Ovary (tissue), 9 donors: ENCODE measurements around the gene PRG2. TPM values are rescaled to one million over a fixed set of nuclear protein-coding genes. Genes with fewer than 3 reads are reported as not detected.

Experiments
- DNase-seq, 5 donors: peaks; one replicate each; pipeline ENCODE4 v3.0.0-alpha.2; 2019 to 2020
- H3K27ac ChIP-seq, 2 donors: fragments of 200-600 bp; one replicate each; pipeline versions ENCODE4 v1.5.1 to v1.8.0; 2019 to 2022
- H3K27me3 ChIP-seq: fragments of 200-600 bp; one replicate; pipeline ENCODE4 v1.8.0; 2022
- H3K36me3 ChIP-seq: fragments of 200-600 bp; sonication (generic); one replicate; pipeline ENCODE4 v1.5.1; 2019
- H3K4me1 ChIP-seq: one replicate; pipeline ENCODE4 v1.8.1; 2013; ENCODE audit warnings: mild to moderate bottlenecking, moderate library complexity; ENCODE audit not compliant: insufficient read depth
- H3K4me3 ChIP-seq: fragments of 200-600 bp; sonication (generic); one replicate; pipeline ENCODE4 v1.5.1; 2017
- H3K9me3 ChIP-seq, 2 donors: fragments of 200-600 bp in 1 of 2; sonication (generic) in 1 of 2; one replicate each; pipeline versions ENCODE4 v1.5.1 to v1.8.1; 2013 to 2019; ENCODE audit warnings: mild to moderate bottlenecking in 1 of 2, moderate library complexity in 1 of 2
- EP300 ChIP-seq: sonication (generic); formaldehyde crosslinking; IDR thresholded peaks from one replicate; pipeline ENCODE4 v1.6.1; 2017; ENCODE audit warnings: antibody characterized with exemption
- POLR2A ChIP-seq: fragments of 450-650 bp; IDR thresholded peaks from one replicate; pipeline ENCODE4 v1.6.1; 2017; ENCODE audit warnings: antibody characterized with exemption, mild to moderate bottlenecking, moderate library complexity
- WGBS, 3 donors: extraction: QIAGEN DNeasy Blood & Tissue Kit in 1 of 3; methylation state at CpG; one replicate each; pipeline versions ENCODE4 v1.1.5 to v1.1.7; 2013 to 2017; 5-methylcytosine and 5-hydroxymethylcytosine counted together
- intact Hi-C, 4 donors: fragments of 100-400 bp; cut with DNase I; formaldehyde crosslinking; loops; one replicate each; pipeline versions ENCODE4 v1.11.0 to v1.15.1; 2022 to 2023
- polyA plus RNA-seq, 2 donors: library from polyadenylated mRNA; stranded (reverse); fragments of 200-250 nt in 1 of 2; fragments of 350-450 nt in 1 of 2; fragmentation: Illumina TruSeq in 1 of 2; extraction: RNeasy Lipid Tissue Mini Kit (QIAGEN cat#74804) in 1 of 2; gene quantifications; one replicate each; pipeline ENCODE4 v1.2.3, GENCODE V29; 2013 to 2014
- total RNA-seq, 7 donors: library from RNA; depleted of rRNA in 2 of 7; stranded (reverse); fragments of >200 nt in 2 of 7; fragmentation: NEBNext Ultra II Directional in 3 of 7; extraction: Animal tissue kit (Norgen Biotek cat#: 25700) in 3 of 7; gene quantifications; one replicate each; pipeline versions ENCODE4 v1.1.0 to v1.2.4, GENCODE V29; 2016 to 2023
- TF ChIP-seq, protein P1 (sequence below), 3 donors: fragments of 450-650 bp in 2 of 3; fragments of 200-600 bp in 1 of 3; IDR thresholded peaks; one replicate each; pipeline versions ENCODE4 v1.5.1 to v1.8.0; 2016 to 2022; ENCODE audit warnings: antibody characterized with exemption in 3 of 3, mild to moderate bottlenecking in 1 of 3
- donor health status: DM: no; HTN: no; CAD: no; lungs with moderate emphysema.
- donor health status: DM: no; HTN: no; CAD: no.
- donor health status: Bipolar disorder and iron deficiency.
- donor health status: DM: yes; HTN: yes; CAD: no.
- donor health status: DM: no; HTN: no; CAD: no.
- donor health status: DM: yes; HTN: yes; CAD: no.

PRG2 gene
- total and polyA plus RNA-seq, 9 donors = 0.15 TPM; not detected in 8

DNA sequence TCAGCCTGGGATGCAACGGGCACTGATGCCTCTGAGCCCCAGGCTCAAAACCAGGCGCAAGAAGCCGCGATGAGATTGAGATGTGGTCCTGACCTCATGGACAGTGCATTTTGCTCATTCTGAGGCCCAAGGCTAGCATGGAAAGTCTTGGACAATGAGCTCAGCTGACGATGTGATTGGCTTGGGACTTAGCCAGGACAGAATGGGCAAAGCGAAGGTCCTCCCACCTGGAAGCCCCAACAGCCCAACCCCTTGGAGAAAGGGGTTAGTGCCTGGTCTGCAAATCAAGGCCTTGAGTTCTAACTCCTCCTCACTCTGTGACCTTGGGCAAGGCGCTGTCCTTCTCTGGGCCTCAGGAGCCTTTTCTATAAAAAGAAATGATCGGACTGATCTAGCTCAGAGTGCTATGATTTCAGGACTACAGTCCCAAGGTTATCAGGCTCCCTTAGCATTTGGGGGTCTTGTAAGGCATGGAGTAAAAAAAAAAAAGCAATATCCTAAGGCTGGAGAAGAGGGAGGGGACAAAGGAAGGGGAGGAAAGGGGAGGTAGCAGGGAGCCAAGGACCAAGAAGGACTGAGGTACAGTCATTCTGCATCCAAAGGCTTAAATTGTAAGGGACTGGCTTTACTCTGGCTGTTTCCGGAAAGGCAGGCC, 33.8 kb upstream of the PRG2 start:
- no peak for DNase-seq
- intact Hi-C loops = loop anchor here in 2 of 4 donors (5.0 to 10.0 kb wide), 2 partner anchors 87 to 89 kb away; partner anchors contain the start of genes P2RX3 (in 2 of the 2) and SSRP1 (in 2 of the 2)
- Histone ChIP-seq H3K27me3 (no peaks in the 10 kb centered on the region), H3K9me3 (no peaks in the 10 kb centered on the region), H3K4me1 (peaks cover 23% of the 10 kb centered on the region), H3K4me3 (no peak overlapping the region), H3K36me3 (no peaks in the 10 kb centered on the region), H3K27ac (peak overlapping the region; percentile 41 to 93)
- 79 to 83% (median 82%) methylated on average over 9 of the region's 9 CpGs for WGBS, 3 donors
- no peak for TF ChIP-seq POLR2A
- TF ChIP-seq, protein P1, sequence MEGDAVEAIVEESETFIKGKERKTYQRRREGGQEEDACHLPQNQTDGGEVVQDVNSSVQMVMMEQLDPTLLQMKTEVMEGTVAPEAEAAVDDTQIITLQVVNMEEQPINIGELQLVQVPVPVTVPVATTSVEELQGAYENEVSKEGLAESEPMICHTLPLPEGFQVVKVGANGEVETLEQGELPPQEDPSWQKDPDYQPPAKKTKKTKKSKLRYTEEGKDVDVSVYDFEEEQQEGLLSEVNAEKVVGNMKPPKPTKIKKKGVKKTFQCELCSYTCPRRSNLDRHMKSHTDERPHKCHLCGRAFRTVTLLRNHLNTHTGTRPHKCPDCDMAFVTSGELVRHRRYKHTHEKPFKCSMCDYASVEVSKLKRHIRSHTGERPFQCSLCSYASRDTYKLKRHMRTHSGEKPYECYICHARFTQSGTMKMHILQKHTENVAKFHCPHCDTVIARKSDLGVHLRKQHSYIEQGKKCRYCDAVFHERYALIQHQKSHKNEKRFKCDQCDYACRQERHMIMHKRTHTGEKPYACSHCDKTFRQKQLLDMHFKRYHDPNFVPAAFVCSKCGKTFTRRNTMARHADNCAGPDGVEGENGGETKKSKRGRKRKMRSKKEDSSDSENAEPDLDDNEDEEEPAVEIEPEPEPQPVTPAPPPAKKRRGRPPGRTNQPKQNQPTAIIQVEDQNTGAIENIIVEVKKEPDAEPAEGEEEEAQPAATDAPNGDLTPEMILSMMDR (IDR thresholded peaks at IDR 0.05) = no peak
- no peak for TF ChIP-seq EP300

DNA sequence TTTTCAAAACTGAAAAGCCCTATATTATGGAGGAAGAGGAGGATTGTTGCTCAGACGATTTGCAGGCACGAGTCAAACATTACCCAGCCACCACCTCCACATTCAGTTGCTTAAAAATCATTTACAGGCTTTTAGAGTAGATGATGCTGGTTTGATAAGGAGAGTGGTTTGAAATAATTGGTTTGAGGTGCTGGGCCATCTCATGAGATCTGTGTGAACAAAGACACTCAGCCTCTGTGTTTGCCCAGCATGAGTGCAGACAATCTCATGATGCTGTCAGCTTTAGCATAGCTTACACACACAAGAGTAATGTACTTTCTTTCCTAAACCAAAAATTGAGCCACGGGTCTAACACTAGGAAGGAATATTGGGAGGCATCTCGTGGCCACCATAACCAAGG, 32.2 kb upstream of the PRG2 start:
- Histone ChIP-seq H3K27me3 (no peaks in the 10 kb centered on the region), H3K27ac (no peak overlapping the region), H3K36me3 (no peaks in the 10 kb centered on the region), H3K4me1 (peaks cover 19% of the 10 kb centered on the region), H3K9me3 (no peaks in the 10 kb centered on the region), H3K4me3 (no peak overlapping the region)
- 88 to 90% (median 90%) methylated on average over 4 of the region's 4 CpGs for WGBS, 3 donors
- intact Hi-C loops = loop anchor here in 2 of 4 donors (5.0 to 10.0 kb wide), 2 partner anchors 85 to 88 kb away; partner anchors contain the start of genes P2RX3 (in 2 of the 2) and SSRP1 (in 2 of the 2)
- DNase-seq = no peak
- TF ChIP-seq, protein P1 (IDR thresholded peaks at IDR 0.05) = no peak
- TF ChIP-seq POLR2A = no peak
- no peak for TF ChIP-seq EP300

DNA sequence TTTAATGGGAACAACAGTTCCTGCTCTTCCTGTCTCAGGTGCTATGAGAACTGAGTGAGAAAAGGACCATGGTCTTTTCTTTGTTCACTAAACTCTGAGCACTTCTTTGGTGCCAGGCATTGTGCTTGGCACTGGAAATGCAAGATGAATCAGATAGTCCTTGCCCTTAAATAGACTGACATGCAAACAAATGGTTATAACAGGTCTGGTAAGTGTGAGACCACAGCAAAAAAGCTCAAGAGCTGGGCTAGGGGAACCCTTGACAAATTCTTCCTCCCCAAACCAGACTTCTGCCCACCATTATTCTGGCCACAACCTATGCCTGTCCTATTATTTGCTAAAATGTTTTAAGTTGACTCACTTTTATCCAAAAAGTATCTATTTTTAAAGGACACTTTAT, 31.4 kb upstream of the PRG2 start:
- Histone ChIP-seq H3K36me3 (no peaks in the 10 kb centered on the region), H3K4me1 (peaks cover 17% of the 10 kb centered on the region), H3K4me3 (no peak overlapping the region), H3K27me3 (no peaks in the 10 kb centered on the region), H3K27ac (no peak overlapping the region), H3K9me3 (no peaks in the 10 kb centered on the region)
- intact Hi-C loops = loop anchor here in 2 of 4 donors (5.0 to 10.0 kb wide), 2 partner anchors 85 to 87 kb away; partner anchors contain the start of genes P2RX3 (in 2 of the 2) and SSRP1 (in 2 of the 2)
- no peak for DNase-seq
- TF ChIP-seq POLR2A = no peak
- TF ChIP-seq EP300 = no peak
- TF ChIP-seq, protein P1 (IDR thresholded peaks at IDR 0.05) = no peak

DNA sequence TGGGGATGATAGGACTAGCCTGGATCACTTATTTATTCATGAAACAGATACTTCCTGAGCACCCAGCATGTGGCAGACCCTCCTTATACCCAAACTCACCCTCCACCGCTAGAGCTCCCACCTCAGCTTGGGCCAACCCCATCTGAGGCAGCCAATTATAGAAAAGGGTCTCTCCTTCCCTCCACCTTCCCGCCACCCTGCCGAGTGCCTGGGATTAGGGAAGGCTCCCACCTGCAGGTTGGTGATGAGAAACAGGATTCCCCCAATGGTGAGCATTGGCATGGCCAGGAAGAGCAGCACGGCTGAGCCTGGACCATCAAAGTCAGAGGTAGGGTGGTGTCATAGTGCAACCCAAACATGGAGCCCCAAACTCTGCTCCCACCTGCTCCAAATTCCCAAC, 30.6 kb upstream of the PRG2 start:
- no peaks in the 10 kb centered on the region for H3K27me3 ChIP-seq
- TF ChIP-seq, protein P1 (IDR thresholded peaks at IDR 0.05) = no peak
- TF ChIP-seq EP300 (no peak), POLR2A (no peak)
- H3K4me1 ChIP-seq = peaks cover 13% of the 10 kb centered on the region
- DNase-seq = no peak
- no peaks in the 10 kb centered on the region for H3K9me3 ChIP-seq
- intact Hi-C loops = loop anchor here in 2 of 4 donors (5.0 to 10.0 kb wide), 2 partner anchors 84 to 86 kb away; partner anchors contain the start of genes P2RX3 (in 2 of the 2) and SSRP1 (in 2 of the 2)
- no peak overlapping the region for H3K4me3 ChIP-seq
- no peaks in the 10 kb centered on the region for H3K36me3 ChIP-seq
- H3K27ac ChIP-seq = no peak overlapping the region
- WGBS, 3 donors = 88 to 94% (median 90%) methylated on average over 4 of the region's 4 CpGs
